Stimulated activated CD4-positive, alpha-beta T cell treated with anti-CD3 and anti-CD28 coated beads, TNF-alpha, amount 100 ng/mL, for 4 hours (primary cell): Measurements from ENCODE around the gene VIPR2.

Source experiments
- DNase-seq, 3 experiments: peaks; one replicate each; pipeline ENCODE4 v3.0.0-alpha.2; 2020; ENCODE audit warnings: low read depth in 3 of 3

Gene VIPR2

DNA sequence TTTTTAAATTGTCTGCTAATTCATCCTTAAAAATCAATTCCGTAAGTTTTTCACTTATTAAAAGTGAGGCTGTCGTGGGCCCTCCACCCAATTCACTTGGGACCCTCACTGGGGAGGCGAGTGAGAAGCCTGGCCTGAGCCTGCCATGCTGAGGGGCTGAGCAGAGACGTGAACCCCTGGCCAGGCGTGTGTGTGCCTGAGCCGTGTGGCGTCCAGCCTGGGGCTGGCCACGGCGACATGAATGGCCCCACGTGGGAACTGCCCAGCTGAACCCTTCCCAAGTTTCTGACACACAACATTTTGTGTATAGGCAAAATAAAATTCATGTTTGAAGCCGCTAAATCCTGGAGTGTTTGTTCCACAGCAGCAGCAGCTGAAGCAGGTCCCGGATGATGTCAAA lies 13.0 kb upstream of the VIPR2 start:
- no peak for DNase-seq

DNA sequence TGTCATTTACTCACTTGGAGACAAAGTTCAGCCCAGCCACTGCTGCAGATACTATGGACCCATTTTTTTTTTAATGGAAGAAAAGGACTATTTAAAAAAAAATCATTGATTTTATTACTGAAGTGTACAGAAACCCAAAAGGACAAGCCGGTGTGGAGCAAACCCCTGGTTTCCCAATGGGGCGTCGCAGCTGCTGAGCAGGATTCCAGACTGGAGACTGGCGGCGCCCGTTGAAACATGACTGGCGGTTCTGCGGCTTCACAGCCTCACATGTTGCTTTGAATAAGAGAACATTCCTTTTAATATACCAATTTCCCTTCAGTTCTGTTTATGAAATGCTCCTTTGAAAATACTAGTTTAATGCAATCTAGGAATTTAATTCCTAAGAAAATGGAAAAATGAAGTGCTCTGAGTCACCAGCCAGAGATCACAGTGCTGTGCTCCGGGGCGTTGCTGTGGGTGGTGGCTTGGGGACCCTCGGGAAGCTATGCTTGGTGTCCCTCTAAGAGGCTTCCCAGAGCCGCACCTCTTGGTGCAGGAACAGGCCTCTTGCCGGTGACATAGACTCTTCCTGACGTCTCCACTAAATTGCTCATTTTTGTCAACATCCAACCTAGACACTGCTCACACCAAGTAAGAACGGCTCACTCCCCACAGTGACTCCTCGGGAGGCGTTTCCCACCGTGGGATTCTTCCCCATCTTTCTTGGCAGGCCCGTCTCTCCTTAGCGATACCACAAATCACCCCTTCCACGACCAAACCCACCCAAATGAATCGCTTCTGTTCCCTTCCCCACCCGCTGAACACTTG lies 12.0 kb upstream of the VIPR2 start:
- no peak for DNase-seq

DNA sequence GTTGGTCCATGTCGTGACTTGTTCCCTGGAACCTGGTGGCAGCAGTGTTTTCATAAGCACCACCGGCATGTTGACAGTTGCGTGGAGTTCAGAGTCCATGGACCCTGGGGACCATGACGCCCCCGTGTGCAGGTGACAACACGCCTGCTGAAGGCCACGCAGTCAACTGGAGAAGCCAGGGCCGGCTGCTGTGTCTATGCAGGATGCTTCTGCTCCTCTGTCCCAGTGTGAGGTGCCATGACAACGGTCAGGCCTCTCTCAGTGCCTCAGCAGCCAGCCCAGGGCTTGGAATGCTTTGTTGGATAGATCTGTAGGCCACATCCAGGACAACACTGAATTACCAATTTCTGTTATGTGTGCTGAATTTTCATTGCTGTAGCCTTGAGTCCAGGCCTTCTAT lies 10.7 kb upstream of the VIPR2 start:
- DNase-seq, result no peak

DNA sequence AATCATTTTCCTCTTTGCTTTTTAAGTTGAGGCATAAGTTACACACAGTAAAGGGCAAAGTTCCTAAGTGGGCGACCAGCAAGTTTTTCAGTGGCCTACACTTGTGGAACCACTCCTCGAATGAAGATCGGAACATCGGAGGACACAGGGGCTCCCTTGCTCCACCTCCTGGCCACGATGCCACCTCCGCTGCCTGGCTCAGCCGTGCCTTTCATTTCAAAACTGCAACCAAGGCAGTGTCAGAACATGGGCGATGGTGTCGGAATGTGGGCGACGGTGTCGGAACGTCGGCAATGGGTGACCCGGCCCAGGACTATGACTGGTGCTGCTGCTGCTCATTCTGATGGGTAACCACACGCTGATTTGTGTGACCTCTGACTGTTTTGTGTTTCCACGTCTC lies 9.6 kb upstream of the VIPR2 start:
- no peak for DNase-seq

DNA sequence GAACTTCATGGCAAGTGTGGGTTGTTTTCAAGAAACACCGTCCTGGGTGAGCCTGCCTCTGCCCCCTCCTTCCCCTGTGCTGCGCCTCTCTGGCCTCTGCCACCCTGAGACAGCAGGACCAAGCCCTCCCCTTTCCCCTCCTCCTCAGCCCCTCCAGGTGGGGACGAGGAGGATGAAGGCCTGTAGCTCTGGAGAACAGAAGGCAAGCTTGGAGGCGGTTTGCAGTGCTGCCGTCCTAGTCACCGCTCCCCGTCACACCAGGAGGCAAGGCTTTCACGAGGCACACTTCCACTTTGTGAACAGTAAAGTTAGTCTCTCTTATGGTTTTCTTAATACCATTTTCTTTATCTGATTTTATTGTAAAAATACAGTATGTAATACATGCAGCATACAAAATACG lies 8.8 kb upstream of the VIPR2 start:
- DNase-seq, result no peak

DNA sequence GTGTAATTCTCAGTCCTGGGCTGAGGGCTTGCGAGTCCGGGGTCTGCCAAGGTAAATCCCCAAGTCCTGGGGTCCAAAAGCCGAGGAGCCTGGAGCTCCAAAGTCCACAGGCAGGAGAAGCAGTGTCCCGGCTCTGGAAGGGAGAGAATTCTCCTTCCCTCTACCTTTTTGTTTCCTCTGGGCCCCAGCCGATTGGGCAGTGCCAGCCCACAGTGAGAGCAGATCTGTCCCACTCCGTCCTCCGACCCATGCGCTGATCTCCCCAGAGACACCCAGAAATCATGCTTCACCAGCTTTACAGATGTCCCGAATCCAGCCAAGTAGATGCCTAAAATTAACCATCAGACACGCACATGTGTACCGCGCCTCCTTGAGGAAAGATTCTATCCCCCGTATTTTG lies 8.1 kb upstream of the VIPR2 start:
- DNase-seq, result no peak

DNA sequence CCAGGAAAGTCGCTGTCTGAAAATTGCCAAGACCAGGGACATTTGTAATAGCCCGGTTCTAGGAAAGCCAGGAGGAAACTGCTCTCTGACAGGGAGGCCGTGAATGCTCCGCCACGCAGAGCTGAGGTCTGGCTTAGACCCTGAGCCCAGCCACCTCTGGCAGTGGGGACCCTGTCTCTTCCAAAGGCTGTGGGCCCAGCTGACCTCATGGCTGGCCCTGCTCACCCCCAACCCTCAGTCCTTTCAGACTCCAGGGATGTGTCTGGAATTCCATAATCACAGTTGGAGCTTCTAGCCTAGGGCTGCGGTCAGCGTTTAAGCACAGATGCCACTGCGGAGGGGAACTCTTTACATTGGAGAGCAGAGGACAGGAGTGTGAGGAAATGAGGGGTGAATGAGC lies 6.6 kb upstream of the VIPR2 start:
- no peak for DNase-seq

DNA sequence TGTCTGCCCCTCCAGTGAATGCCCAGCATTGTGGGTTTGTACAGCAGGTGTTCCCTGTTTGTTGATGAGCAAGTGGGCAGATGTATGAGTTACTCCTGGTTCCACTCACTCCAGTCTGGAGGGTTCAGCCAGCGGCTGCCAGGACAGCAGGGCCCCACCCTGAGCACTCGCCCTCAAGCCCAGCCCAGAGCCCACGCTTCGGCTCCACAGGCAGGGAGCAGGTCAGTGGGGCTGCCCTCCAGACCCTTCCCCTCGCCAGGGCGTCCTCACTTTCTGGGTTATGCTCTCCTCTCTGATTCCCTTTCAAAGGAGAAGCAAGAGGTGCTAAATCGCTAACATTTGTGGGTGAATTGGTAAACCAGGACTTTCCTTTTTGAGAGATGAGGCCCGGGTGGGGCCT lies 4.8 kb upstream of the VIPR2 start:
- DNase-seq, result no peak

DNA sequence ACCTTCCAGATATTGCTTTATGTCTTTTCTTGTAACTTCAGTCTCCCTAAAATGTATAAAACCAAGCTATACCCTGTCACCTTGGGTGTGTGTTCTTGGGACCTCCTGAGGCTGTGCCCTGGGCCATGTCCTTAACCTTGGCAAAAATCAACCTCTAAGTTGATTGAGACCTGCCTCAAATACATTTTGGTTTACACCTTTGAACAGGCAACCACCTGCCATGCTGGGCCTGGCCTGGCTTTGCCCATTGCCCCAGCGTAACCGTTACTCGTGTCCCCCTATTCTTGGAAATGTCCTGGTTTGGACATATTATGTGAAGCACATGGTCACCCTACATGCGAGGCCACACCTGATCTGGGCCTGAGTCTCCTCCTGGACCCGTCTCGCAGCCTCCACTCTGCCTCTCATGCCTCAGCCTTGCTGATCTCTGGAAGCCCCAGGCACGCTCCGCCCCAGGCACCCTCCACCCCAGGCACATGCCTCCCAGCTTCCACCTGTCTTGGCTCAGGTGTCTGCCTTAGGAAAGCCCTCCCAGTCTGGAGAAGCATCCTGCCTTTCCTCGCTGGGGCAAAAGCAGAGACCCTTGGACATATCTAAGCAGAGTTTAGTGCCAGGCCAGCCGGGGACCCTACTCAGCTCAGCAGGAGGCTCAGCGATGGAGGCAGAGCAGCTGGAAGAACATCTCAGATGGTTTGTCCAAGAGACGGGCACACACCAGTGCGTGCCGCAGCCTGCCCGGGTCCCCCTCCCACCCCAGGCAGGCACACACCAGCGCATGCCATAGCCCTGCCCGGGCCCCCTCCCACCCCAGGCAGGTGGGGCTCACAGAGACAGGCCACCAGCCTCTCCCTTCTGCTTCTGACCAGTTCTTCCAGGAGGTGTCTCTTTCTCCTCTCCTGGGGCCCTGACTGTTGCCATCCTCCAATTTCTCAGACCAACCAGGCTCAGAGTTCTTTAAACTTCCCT lies 4.0 kb upstream of the VIPR2 start:
- DNase-seq, result no peak

DNA sequence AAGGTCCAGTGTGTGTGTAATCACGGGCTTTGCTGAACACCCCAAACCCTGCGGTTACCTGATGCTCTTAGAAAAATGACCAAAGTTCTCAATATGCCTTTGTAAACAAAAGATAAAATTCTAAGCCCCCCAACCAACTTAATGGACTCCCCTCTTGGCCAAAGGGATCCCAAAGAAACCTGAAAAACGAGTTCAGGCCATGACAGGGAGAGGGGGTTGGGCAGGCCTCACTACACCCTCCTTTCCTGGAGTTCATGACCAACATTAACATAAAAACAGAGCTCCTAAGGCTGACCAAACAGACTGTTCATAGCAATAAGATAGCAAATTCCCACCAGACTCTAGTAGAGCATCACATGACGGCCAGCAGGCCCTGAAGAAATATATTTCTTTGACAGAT lies 3.0 kb upstream of the VIPR2 start:
- DNase-seq, result no peak

DNA sequence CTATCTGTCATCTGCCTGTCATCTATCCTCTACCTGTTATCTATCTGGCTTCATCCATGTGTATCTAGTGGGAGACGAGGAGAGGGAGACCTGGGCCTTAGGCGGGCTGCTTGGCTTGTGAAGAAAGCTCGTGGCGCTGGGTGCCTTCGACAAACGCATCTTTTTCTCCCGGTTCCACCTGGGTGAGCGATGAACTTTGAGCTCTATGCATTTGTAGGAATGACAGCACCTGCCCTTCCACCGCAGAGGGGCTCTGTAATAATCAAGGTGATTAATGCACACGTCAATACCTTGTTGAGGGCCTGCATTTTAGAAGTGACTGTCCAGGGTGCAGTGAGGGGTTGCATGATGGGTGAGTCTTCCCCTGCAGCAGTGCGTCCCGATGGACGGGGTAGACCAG lies 2.6 kb upstream of the VIPR2 start:
- no peak for DNase-seq

DNA sequence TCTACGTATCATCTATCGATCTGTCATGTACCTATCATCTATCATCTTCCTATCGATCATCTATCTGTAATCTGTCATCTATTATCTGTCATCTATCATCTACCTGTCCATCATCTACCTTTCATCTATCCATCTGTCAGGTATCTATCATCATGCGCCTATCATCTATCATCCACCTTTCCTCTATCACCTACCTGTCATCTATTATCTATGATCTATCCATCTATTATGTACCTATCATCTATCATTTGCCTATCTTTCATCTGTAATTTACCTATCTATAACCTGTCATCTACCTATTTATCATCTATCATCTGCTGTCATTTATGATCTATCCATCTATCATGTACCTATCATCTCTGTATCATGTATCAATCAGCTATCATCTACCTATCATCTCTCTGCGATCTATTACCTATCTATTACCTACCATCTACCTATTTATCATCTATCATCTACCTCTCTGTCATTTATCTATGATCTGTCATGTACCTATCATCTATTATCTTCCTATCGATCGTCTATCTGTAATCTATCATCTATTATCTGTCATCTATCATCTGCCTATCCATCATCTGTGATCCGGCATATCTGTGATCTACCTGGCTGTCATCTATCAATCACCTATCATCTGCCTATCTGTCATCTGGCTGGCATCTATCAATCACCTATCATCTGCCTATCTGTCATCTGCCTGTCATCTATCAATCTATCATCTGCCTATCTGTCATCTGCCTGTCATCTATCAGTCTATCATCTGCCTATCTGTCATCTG lies 1.6 kb upstream of the VIPR2 start:
- no peak for DNase-seq

DNA sequence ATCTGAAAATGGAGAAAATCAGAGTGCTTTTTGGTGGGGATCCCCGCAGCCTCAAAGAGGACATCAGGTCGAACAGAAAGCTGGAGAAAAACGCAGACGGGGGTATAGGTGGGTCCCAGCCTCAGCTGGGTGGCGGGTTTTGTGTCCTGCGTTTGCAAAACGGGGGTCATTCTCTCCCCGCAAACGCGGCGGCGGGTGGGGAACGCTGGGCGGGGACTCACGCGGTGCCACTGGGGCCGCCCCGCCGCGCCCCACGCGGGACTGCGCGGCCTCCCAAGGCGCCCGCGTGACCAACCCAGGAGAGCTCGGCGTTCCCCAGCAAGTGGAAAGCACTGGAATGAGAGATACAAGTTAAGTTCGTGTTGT lies 806 bp upstream of the VIPR2 start:
- no peak for DNase-seq

DNA sequence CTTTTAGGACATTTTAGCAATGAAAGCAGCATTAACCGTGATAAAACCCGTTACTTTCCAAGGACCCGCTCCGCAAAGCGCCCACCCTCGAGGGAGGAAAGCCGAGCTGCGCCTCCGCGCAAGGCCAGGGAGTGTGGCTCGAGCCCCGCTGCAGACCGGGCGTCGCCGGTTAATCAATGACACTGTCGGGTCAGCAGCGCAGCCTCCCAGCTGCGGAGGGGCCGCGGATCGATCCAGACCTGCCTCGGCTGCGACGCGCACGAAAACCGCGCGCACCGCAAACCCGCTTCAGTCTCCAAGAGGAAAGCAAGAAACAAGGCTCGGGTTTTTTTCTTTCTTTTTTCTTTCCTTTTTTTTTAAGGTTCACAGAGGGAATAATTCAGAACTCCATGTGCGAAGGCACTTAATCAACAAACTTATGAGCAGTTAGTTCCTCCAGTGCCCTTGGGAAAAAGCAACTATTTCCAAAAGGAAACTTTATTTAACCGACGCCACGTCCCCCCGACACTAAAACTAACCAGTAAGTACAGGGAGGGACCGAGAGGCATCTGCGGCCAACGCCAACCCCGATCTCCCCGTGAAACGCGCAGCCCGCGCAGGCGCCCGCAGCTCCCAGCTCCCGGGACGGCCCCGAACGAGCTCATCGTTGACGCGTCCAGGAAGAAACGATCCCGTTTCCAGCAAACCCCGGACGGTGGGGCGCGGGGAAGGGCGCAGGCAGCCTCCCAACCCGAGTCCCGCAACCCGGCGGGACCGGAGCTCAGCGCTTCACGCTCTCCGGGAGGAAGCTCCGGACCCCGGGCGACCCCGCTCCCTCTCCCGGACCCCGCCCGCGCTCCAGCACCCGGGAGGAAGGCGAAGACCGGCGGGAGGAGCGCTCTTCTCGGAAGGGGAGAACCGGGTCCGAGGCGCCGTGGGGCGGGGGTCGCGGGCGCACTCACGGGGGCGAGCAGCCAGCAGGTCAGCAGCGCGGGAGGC lies 598 bp downstream of the VIPR2 start:
- no peak for DNase-seq

DNA sequence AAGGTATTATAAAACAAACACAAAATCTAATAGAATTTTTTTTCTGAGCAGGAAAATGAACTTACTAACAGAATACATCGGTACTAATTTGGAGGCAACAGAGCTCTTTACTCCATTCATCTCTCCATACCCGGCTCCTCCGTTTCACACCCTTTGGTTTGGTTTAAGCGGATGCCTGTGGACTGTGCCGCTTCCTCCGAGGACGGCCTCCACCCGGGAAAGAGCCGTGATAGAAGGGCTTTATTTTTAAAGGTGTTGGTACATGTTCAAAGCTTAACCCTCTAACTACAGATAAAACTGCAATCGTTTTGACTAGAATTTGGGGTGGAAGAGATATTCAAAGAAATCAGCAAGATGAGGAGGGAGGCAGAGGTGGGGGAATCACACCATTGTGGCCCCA lies 1.9 kb downstream of the VIPR2 start:
- DNase-seq, result no peak

DNA sequence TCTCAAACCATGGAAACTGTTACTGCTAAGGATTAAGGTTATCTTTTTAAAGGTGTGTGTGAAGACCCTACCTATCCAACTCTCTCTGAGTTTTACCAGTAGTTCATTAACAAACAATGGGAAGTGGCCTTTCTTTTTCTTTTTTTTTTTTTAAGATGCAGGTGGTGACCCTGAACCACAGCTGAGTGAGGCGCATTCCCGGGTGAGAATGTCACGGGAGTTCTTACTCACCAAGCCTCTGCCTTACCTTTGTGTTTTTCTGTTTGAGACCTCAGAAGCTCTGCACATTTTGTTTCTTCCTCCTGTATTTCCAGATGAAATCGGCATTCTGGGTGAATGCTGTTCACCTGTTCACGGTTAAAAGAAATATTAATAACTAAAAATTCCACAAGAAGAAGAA lies 2.5 kb downstream of the VIPR2 start:
- no peak for DNase-seq

DNA sequence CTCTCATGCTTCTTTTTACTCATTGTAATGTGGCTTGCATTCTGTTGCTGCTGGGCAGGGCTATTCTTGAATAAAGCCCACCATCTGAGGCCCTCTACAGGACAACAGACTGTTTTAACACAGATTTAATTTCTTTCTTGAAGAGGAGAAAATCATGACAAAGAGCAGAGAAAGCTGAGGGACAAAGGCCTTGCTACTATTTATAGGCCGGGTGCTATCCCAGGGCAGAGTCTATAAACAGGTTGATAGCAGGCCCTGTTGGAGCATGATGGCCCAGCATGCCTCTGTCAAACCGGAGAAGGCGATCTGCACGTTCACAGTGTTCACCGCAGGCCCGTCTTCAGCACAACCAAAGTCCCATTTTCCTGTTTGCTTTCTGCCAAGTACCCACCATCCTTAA lies 3.0 kb downstream of the VIPR2 start:
- DNase-seq, result no peak

DNA sequence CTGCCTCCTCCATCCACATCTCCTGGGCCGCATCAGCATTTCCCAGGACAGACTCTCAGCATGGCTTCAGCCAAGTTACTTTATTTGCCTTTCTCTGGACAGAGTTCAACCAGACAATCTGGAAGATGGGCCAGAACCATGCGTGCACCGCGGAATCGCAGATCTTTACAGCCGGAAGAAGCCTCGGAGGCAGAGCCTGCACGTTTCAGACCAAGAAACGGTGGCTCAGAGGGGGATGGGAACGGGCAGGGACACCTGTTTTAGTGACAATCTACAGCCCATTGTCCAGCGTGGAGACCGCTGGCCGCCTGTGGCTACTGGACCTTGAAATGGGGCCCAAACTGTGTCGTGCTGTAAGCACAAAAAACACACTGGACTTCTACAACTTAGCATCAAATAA lies 3.5 kb downstream of the VIPR2 start:
- no peak for DNase-seq

DNA sequence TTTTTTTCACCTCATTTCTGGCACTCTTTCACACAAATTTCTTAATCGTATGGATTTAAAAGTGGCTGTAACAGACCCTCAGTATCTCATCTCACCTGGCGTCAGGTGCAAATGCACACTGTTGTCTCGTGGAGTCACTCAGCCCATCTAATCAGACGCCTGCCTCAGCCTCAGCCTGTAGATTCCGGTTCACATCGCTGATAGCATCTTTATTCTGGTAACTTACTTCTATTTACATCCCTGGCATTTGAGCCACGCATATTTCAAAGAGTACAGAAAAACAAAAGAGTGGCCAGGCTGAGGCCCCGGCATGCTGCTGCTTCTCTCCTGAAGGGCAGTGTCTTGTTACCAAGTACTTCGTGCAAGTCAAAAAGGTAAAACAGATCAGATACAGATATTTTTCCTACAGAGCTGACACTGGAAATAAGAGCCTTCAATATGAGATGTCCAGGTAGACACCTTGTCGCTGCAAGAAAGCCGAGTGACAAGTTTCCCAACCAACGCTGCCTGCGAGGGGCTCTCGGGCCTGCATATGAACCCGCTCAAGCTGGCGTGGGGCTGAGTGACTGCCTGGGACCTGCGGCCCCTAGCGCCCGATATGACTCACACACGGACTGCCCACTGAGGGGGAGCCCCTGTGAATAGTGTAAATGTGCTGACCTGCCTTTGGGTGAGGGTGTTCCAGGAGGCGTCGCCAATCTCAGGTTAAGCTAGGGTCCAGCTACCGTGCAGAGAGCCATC lies 4.3 kb downstream of the VIPR2 start:
- DNase-seq, result no peak

DNA sequence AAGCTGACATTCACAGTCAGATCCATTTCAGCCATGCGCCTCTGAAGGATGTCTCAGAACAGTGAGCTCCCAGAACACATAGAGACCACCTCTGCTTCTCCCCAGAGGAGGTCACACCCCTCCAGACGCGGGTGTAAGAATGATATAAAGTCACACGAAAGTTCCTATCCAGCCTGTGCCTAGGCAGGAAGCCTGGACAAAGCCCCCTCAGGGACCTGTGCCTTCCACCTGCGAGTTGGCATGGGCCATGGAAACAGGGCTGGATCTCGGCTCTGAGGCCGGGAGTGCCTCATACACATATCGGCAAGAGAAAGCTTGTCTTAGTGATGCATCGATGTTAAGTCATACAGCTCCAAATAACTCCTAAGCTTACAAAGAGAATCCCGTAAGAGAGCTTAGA lies 5.0 kb downstream of the VIPR2 start:
- DNase-seq, result no peak
